Panc1 (cell line): ENCODE measurements around the gene PLA1A.

Experiments
- POLR2AphosphoS5 ChIP-seq: IDR thresholded peaks from 2 replicates; pipeline ENCODE4 v1.6.1; 2012; ENCODE audit warnings: mild to moderate bottlenecking, low read depth, low read length, moderate library complexity
- TCF7L2 ChIP-seq: IDR thresholded peaks from 2 replicates; pipeline ENCODE4 v1.6.1; 2011; ENCODE audit warnings: mild to moderate bottlenecking, low read depth, low read length, inconsistent platforms
- TF ChIP-seq, protein P1 (sequence below): fragments of 450-650 bp; IDR thresholded peaks from 2 replicates; pipeline ENCODE4 v1.5.1; 2017; ENCODE audit warnings: mild to moderate bottlenecking
- TF ChIP-seq, protein P2 (sequence below), 2 experiments: IDR thresholded peaks; 2 replicates each; pipeline ENCODE4 v1.6.1; 2011 to 2012; ENCODE audit warnings: low read depth in 2 of 2, control low read depth in 1 of 2, low read length in 1 of 2, mild to moderate bottlenecking in 1 of 2, moderate library complexity in 1 of 2; ENCODE audit not compliant: insufficient read depth in 1 of 2

DNA sequence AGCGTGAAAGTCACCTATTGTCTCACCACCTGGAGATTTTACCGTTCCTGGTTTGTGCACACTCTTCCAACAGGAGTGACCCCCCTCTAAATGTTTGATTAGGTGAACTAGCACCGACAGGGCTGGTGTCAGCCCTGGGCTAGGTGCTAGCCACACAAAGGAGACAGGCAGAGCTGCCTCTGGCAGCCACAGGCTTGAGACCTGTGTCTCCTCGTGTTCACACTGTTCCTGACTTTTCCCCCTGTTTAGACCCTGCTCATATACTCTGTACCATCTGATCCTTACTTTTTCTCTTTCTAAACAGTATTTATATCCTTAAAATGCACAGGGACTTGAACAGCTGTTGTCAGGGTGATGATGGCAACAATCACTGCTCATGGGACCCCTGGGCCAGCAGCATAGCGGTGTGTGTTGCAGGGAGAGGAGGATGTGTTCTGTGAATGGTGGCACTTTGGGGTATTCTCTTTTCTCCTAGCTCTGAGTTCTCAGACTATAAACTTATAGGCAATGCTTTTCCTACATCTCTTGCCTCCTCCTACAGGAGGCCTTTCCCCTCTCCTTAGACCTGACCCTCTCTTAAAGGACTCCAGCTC, 43.8 kb upstream of the PLA1A start:
- TF ChIP-seq TCF7L2 = no peak
- TF ChIP-seq, protein P1, sequence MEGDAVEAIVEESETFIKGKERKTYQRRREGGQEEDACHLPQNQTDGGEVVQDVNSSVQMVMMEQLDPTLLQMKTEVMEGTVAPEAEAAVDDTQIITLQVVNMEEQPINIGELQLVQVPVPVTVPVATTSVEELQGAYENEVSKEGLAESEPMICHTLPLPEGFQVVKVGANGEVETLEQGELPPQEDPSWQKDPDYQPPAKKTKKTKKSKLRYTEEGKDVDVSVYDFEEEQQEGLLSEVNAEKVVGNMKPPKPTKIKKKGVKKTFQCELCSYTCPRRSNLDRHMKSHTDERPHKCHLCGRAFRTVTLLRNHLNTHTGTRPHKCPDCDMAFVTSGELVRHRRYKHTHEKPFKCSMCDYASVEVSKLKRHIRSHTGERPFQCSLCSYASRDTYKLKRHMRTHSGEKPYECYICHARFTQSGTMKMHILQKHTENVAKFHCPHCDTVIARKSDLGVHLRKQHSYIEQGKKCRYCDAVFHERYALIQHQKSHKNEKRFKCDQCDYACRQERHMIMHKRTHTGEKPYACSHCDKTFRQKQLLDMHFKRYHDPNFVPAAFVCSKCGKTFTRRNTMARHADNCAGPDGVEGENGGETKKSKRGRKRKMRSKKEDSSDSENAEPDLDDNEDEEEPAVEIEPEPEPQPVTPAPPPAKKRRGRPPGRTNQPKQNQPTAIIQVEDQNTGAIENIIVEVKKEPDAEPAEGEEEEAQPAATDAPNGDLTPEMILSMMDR = no peak
- no peak for TF ChIP-seq POLR2AphosphoS5
- TF ChIP-seq, protein P2, sequence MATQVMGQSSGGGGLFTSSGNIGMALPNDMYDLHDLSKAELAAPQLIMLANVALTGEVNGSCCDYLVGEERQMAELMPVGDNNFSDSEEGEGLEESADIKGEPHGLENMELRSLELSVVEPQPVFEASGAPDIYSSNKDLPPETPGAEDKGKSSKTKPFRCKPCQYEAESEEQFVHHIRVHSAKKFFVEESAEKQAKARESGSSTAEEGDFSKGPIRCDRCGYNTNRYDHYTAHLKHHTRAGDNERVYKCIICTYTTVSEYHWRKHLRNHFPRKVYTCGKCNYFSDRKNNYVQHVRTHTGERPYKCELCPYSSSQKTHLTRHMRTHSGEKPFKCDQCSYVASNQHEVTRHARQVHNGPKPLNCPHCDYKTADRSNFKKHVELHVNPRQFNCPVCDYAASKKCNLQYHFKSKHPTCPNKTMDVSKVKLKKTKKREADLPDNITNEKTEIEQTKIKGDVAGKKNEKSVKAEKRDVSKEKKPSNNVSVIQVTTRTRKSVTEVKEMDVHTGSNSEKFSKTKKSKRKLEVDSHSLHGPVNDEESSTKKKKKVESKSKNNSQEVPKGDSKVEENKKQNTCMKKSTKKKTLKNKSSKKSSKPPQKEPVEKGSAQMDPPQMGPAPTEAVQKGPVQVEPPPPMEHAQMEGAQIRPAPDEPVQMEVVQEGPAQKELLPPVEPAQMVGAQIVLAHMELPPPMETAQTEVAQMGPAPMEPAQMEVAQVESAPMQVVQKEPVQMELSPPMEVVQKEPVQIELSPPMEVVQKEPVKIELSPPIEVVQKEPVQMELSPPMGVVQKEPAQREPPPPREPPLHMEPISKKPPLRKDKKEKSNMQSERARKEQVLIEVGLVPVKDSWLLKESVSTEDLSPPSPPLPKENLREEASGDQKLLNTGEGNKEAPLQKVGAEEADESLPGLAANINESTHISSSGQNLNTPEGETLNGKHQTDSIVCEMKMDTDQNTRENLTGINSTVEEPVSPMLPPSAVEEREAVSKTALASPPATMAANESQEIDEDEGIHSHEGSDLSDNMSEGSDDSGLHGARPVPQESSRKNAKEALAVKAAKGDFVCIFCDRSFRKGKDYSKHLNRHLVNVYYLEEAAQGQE (IDR thresholded peaks at IDR 0.05; ENCODE audit: insufficient read depth in 1 of 2, low read depth in 2 of 2, low read length in 1 of 2) = no peak
